Brain microvascular endothelial cell (primary cell): ENCODE data around the gene IGF2BP3.
A peak's percentile ranks its signal among the peaks of the same experiment; 100 is the strongest.

Source experiments
- DNase-seq: peaks from one replicate; pipeline ENCODE4 v3.0.0-alpha.2; 2020
- H3K27ac ChIP-seq: fragments of 250-450 bp; sonication (Bioruptor Pico); 2 replicates; pipeline ENCODE4 v1.5.1; 2020; ENCODE audit warnings: mild to moderate bottlenecking, moderate library complexity
- H3K27me3 ChIP-seq: fragments of 250-450 bp; sonication (Bioruptor Pico); replicated peaks from 2 replicates; pipeline ENCODE4 v1.5.1; 2020; ENCODE audit warnings: mild to moderate bottlenecking
- H3K36me3 ChIP-seq: fragments of 250-450 bp; sonication (Bioruptor Pico); replicated peaks from 2 replicates; pipeline ENCODE4 v1.5.1; 2020; ENCODE audit warnings: mild to moderate bottlenecking
- H3K4me3 ChIP-seq: 2 replicates; pipeline ENCODE4 v1.5.1; 2011; ENCODE audit warnings: low read depth, mild to moderate bottlenecking, control low read depth, low read length, moderate library complexity
- in situ Hi-C: cut with HindIII; loops from 2 replicates; pipeline ENCODE4 v1.10.0; 2017; ENCODE audit warnings: low sequenced_read_pairs, low pct_ligation_motif_present
- TF ChIP-seq, protein P1 (sequence below): IDR thresholded peaks from 2 replicates; pipeline ENCODE4 v1.5.1; 2011; ENCODE audit warnings: low read depth, mild to moderate bottlenecking, moderate library complexity, low read length, control low read depth, inconsistent platforms; ENCODE audit errors: missing control alignments

IGF2BP3 gene

DNA sequence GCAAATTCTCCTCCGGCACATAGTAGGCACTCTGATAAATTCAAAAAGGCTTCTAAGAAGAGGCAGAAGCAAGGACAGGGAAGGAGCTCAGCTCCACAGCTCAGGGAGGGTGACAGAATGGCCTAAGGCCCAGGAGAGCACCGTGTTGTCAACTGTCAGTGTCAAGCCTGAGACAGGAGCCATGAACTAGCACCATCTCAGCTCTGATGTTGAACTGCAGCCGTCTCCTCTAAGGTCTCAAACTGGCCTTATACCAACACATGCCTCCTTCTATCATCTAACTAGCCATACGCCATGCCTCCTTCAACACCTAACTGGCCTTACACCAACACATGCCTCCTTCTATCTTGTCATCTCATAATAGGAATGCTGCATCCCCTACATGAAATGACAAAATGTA, 73.0 kb downstream of the IGF2BP3 start:
- H3K27ac ChIP-seq = no peak overlapping the region
- no peak overlapping the region for H3K4me3 ChIP-seq
- H3K36me3 ChIP-seq = peaks cover 25% of the 10 kb centered on the region
- TF ChIP-seq, protein P1, sequence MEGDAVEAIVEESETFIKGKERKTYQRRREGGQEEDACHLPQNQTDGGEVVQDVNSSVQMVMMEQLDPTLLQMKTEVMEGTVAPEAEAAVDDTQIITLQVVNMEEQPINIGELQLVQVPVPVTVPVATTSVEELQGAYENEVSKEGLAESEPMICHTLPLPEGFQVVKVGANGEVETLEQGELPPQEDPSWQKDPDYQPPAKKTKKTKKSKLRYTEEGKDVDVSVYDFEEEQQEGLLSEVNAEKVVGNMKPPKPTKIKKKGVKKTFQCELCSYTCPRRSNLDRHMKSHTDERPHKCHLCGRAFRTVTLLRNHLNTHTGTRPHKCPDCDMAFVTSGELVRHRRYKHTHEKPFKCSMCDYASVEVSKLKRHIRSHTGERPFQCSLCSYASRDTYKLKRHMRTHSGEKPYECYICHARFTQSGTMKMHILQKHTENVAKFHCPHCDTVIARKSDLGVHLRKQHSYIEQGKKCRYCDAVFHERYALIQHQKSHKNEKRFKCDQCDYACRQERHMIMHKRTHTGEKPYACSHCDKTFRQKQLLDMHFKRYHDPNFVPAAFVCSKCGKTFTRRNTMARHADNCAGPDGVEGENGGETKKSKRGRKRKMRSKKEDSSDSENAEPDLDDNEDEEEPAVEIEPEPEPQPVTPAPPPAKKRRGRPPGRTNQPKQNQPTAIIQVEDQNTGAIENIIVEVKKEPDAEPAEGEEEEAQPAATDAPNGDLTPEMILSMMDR = no peak
- H3K27me3 ChIP-seq = no peaks in the 10 kb centered on the region
- in situ Hi-C loops = no loop called here
- DNase-seq = no peak

DNA sequence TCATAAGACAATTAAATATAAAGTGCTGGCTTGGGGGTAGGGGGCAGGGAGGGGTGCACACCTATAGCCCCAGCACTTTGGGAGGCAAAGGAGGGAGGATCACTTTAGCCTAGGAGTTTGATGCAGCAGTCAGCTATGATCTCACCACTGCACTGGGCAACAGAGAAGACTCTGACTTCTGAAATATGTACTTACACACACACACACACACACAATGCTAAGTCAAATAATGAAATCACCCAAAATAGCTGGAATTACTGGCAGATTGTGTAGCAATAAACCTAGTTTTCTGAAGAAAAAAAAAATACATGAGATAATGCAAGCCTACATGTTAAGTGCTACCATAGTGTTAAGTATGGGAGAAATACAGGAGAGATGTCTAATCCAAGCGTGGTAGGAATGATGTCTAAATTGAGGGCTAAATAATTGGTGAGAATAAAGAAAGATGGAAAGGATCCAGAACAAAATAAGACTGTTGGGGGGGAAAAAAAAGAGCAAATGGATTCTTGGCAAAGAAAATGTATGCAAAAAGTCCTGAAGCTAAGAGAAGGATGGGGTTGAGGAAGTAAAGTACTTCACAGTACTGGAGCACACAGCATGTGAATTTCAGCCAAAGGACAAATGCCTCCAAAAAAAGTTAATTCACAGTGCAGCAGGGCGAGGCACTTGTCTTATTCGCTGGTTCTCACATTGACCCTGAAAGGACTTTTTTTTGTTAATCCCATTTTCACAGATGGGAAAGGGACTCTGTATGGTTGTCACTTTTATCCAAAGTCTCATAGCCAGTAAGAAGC, 73.9 kb downstream of the IGF2BP3 start:
- Histone ChIP-seq H3K27ac (no peak overlapping the region), H3K4me3 (no peak overlapping the region), H3K36me3 (peaks cover 17% of the 10 kb centered on the region), H3K27me3 (no peaks in the 10 kb centered on the region)
- in situ Hi-C loops = no loop called here
- TF ChIP-seq, protein P1 = no peak
- DNase-seq = peak; percentile 81

GRCh38 chr7:23394488-23395171, 75.7 kb downstream of the IGF2BP3 start:
- no peaks in the 10 kb centered on the region for H3K27me3 ChIP-seq
- no peak for DNase-seq
- in situ Hi-C loops = no loop called here
- H3K4me3 ChIP-seq = no peak overlapping the region
- peaks cover 14% of the 10 kb centered on the region for H3K36me3 ChIP-seq
- no peak overlapping the region for H3K27ac ChIP-seq
- TF ChIP-seq, protein P1 = no peak

DNA sequence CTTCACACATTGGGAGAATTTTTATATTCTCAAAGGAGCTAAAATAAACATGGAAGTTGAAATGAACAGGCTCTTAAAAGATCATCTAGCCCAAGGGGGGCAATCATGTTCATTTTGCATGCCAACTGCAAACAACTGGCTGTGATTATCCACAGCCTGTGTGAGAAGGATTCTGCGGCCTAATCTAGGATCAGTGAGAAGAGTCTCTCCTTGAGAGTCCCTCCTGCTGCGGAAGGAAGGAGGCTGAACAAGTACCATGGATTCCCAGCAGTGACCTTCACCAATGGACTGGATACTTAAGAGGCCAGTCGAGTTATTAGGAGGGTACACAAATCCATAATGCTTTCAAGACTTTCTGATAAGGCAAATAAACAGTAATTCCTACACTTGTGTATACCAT, 76.7 kb downstream of the IGF2BP3 start:
- no peak overlapping the region for H3K27ac ChIP-seq
- TF ChIP-seq, protein P1 = no peak
- no peak overlapping the region for H3K4me3 ChIP-seq
- no peaks in the 10 kb centered on the region for H3K27me3 ChIP-seq
- in situ Hi-C loops = no loop called here
- H3K36me3 ChIP-seq = peaks cover 14% of the 10 kb centered on the region
- no peak for DNase-seq

DNA sequence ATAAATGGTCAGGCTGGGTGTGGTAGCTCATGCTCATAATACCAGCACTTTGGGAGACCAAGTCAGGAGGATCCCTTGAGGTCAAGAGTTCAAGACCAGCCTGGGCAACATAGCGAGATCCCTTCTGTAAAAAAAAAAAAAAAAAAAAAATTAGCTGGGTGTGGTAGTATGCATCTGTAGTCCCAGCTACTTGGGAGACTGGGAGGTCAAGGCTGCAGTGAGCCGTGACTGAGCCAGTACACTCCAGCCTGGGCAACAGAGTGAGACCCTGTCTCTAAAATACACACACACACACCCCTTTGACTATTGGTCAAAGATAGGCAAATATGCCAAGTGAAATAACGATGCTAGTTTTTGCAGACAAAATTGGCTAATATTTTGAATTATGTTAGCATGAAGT, 80.6 kb downstream of the IGF2BP3 start:
- no peak overlapping the region for H3K27ac ChIP-seq
- peaks cover 7% of the 10 kb centered on the region for H3K36me3 ChIP-seq
- DNase-seq = no peak
- H3K27me3 ChIP-seq = no peaks in the 10 kb centered on the region
- TF ChIP-seq, protein P1 = no peak
- no peak overlapping the region for H3K4me3 ChIP-seq
- in situ Hi-C loops = no loop called here

- no peak for DNase-seq
- TF ChIP-seq, protein P1 = no peak
- no peak overlapping the region for H3K27ac ChIP-seq
- in situ Hi-C loops = no loop called here
- no peaks in the 10 kb centered on the region for H3K27me3 ChIP-seq
- no peak overlapping the region for H3K4me3 ChIP-seq
- H3K36me3 ChIP-seq = peaks cover 2% of the 10 kb centered on the region
These were observed 82.7 kb downstream of the IGF2BP3 start for GRCh38 chr7:23387583-23387982.
